Vagina (tissue), 2 donors: ENCODE data around the gene RTN1.

Experiments
- CTCF ChIP-seq, 3 experiments: fragments of 450-650 bp in 2 of 3; fragments of 200-600 bp in 1 of 3; sonication (generic) in 1 of 3; IDR thresholded peaks; one replicate each; pipeline ENCODE4 v1.5.1; 2017 to 2019; ENCODE audit warnings: antibody characterized with exemption in 3 of 3, mild to moderate bottlenecking in 2 of 3, moderate library complexity in 2 of 3
- POLR2A ChIP-seq, 2 donors: fragments of 450-650 bp; IDR thresholded peaks; one replicate each; pipeline ENCODE4 v1.6.1; 2017; ENCODE audit warnings: antibody characterized with exemption in 2 of 2, mild to moderate bottlenecking in 2 of 2, moderate library complexity in 2 of 2

- TF ChIP-seq POLR2A (IDR thresholded peaks at IDR 0.05) (no peak), CTCF (IDR thresholded peaks at IDR 0.05) (no peak)
Observed at GRCh38 chr14:59675394-59675793, 195.2 kb downstream of the RTN1 start.
